HEK293T (cell line): ENCODE data around the gene LY6G5B.

Experiments used
- CTBP1 ChIP-seq: fragments of 450-650 bp; IDR thresholded peaks from 2 replicates; pipeline ENCODE4 v1.6.1; 2016; ENCODE audit warnings: borderline replicate concordance
- ELF4 ChIP-seq: fragments of 450-650 bp; IDR thresholded peaks from 2 replicates; pipeline ENCODE4 v1.6.1; 2017; ENCODE audit warnings: antibody characterized with exemption
- FOXA1 ChIP-seq: fragments of 450-650 bp; IDR thresholded peaks from 2 replicates; pipeline ENCODE4 v1.6.1; 2016; ENCODE audit warnings: mild to moderate bottlenecking
- FOXK2 ChIP-seq: fragments of 450-650 bp; IDR thresholded peaks from 2 replicates; pipeline ENCODE4 v1.6.1; 2016; ENCODE audit warnings: mild to moderate bottlenecking
- FOXM1 ChIP-seq: fragments of 450-650 bp; IDR thresholded peaks from 2 replicates; pipeline ENCODE4 v1.6.1; 2017; ENCODE audit warnings: mild to moderate bottlenecking, borderline replicate concordance
- HDGF ChIP-seq: fragments of 450-650 bp; IDR thresholded peaks from 2 replicates; pipeline ENCODE4 v1.6.1; 2017; ENCODE audit warnings: antibody characterized with exemption, borderline replicate concordance
- L3MBTL2 ChIP-seq: fragments of 450-650 bp; conservative IDR thresholded peaks from 2 replicates; pipeline ENCODE4 v1.6.1; 2016; ENCODE audit warnings: mild to moderate bottlenecking
- SP1 ChIP-seq: fragments of 450-650 bp; IDR thresholded peaks from 2 replicates; pipeline ENCODE4 v1.6.1; 2017
- SUZ12 ChIP-seq: fragments of 450-650 bp; IDR thresholded peaks from 2 replicates; pipeline ENCODE4 v1.6.1; 2016; ENCODE audit warnings: mild to moderate bottlenecking
- TARDBP ChIP-seq: fragments of 450-650 bp; IDR thresholded peaks from 2 replicates; pipeline ENCODE4 v1.6.1; 2016
- ZNF384 ChIP-seq: fragments of 450-650 bp; IDR thresholded peaks from 2 replicates; pipeline ENCODE4 v1.6.1; 2016

DNA sequence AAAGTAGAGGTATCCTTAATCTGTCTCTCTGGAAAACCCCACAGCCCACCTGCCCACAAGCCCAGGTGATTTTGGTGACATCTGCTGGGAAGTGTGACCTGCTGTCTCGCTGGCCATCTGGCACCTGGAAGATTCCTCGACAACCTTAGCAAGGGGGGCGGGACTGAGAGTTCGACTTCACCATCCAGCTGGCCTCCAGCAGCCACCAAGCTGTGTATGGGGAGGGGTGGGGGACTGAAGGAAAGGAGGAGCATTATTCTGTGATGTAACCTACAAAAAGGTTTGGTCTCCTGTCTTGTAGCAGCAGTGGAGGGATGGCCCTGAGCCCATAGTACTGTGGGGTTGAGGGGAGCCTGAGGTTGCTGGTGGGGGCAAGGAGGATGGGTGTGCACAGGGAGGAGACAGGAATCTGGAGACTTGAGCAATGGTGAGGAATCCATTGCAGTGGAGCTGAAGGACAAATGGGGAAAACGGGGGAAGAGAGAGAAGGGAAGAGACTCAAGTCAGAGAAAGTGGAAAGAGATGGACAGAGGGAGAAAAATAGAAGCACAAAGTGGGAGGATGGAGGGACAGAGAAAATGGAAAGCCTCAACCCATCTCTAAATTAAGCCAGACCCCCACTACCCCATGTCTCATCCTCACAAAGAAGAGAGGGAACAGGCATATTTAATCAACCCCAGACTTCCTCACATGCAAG, 40.9 kb downstream of the LY6G5B start:
- TF ChIP-seq HDGF: no peak
- no peak for TF ChIP-seq ELF4
- no peak for TF ChIP-seq TARDBP
- TF ChIP-seq SP1: no peak
- no peak for TF ChIP-seq FOXM1
- TF ChIP-seq L3MBTL2: no peak
- TF ChIP-seq SUZ12: no peak
- no peak for TF ChIP-seq CTBP1
- no peak for TF ChIP-seq FOXA1
- no peak for TF ChIP-seq FOXK2
- no peak for TF ChIP-seq ZNF384
